IPS DF 6.9 (cell line): Measurements from ENCODE around the gene NKX2-1.
"Not testable (repeated sequence)": the region's sequence is repeated elsewhere in the genome, so short reads cannot be mapped to it uniquely, and the experiment has no call there.

Experiments used
- DNase-seq: peaks from one replicate; pipeline ENCODE4 v3.0.0-alpha.2; 2013; ENCODE audit warnings: low read depth, low spot score
- H3K27ac ChIP-seq: one replicate; pipeline ENCODE4 v1.5.1; 2013; ENCODE audit warnings: low read length, control low read depth
- H3K27me3 ChIP-seq: 2 replicates; pipeline ENCODE4 v1.6.1; 2013; ENCODE audit warnings: mild to moderate bottlenecking, low read length; ENCODE audit not compliant: control insufficient read depth, insufficient read depth
- H3K36me3 ChIP-seq: 2 replicates; pipeline ENCODE4 v1.6.1; 2013; ENCODE audit warnings: low read length; ENCODE audit not compliant: control insufficient read depth, insufficient read depth
- H3K4me1 ChIP-seq: 2 replicates; pipeline ENCODE4 v1.6.1; 2013; ENCODE audit warnings: low read length; ENCODE audit not compliant: control insufficient read depth, insufficient read depth
- H3K4me3 ChIP-seq: 2 replicates; pipeline ENCODE4 v1.5.1; 2013; ENCODE audit warnings: mild to moderate bottlenecking, low read length
- H3K9me3 ChIP-seq: 2 replicates; pipeline ENCODE4 v1.6.1; 2013; ENCODE audit warnings: low read length, inconsistent platforms; ENCODE audit not compliant: control insufficient read depth, insufficient read depth
- WGBS: extraction: QIAGEN DNeasy Blood & Tissue Kit; methylation state at CpG from one replicate; pipeline ENCODE4 v1.1.7; 2013; ENCODE audit warnings: mixed read lengths, missing lambda C conversion rate; ENCODE audit not compliant: insufficient read length, insufficient coverage; 5-methylcytosine and 5-hydroxymethylcytosine counted together

Gene NKX2-1

DNA sequence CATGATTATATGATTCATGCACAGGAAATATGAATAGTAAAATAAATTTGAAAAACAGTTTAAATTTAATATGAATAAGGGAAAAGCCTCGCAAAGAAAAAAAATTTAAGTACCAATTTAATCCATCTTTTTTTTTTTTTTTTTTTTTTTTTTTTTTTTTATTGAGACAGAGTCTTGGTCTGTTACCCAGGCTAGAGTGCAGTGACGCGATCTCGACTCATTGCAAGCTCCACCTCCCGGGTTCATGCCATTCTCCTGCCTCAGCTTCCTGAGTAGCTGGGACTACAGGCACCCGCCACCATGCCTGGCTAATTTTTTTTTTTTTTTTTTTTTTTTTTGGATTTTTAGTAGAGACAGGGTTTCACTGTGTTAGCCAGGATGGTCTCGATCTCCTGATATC is 44.0 kb downstream of the NKX2-1 start:
- H3K27me3 ChIP-seq, H3K27ac ChIP-seq, H3K36me3 ChIP-seq, DNase-seq, H3K4me3 ChIP-seq, H3K4me1 ChIP-seq, H3K9me3 ChIP-seq: not testable (repeated sequence)
- no CpG with 5 or more reads among the region's 7 CpGs for WGBS

DNA sequence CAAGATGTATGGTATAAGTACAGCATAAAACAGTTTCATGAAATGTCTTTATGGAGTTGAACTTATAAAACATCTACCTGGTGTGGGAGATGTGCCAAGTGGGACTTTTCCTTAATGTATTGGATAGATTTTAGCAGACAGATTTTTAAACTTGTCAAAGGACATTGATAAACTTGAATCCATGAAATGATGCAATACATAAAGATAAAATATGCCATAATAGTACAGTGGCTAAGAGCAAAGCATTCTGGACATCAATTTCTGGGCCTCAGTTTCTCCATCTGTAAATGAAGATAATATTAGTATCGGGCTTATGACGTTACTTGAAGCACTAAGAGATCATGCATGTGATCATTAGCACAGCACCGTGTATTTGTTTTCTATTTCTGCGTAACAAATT is 45.4 kb downstream of the NKX2-1 start:
- no CpG with 5 or more reads among the region's 4 CpGs for WGBS
- no peaks in the 10 kb centered on the region for H3K4me1 ChIP-seq
- H3K9me3 ChIP-seq = no peaks in the 10 kb centered on the region
- no peaks in the 10 kb centered on the region for H3K27me3 ChIP-seq
- no peak for DNase-seq
- no peaks in the 10 kb centered on the region for H3K36me3 ChIP-seq
- no peak overlapping the region for H3K27ac ChIP-seq
- no peak overlapping the region for H3K4me3 ChIP-seq

DNA sequence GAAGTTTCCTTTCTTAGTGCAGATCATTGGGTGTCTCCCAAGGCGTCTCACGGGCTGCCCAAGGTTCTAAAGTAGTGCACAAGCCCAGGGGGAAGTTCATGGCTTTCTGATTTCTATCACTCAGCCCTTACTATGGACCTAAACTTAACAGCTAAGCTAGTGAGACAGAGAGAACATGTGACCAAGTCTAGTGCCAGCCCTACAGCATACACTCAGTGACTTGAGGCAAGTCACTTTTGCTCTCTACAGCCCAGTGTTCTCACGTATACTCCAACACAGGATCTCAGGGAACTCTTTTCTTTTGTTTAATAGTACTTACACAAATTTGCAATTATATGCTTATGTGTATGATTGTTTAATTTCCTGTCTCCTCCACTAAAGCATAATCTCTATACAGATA is 48.6 kb downstream of the NKX2-1 start:
- no peaks in the 10 kb centered on the region for H3K36me3 ChIP-seq
- no peaks in the 10 kb centered on the region for H3K9me3 ChIP-seq
- H3K4me1 ChIP-seq = no peaks in the 10 kb centered on the region
- no peak for DNase-seq
- no peaks in the 10 kb centered on the region for H3K27me3 ChIP-seq
- no CpG with 5 or more reads among the region's 3 CpGs for WGBS
- H3K27ac ChIP-seq = no peak overlapping the region
- no peak overlapping the region for H3K4me3 ChIP-seq

DNA sequence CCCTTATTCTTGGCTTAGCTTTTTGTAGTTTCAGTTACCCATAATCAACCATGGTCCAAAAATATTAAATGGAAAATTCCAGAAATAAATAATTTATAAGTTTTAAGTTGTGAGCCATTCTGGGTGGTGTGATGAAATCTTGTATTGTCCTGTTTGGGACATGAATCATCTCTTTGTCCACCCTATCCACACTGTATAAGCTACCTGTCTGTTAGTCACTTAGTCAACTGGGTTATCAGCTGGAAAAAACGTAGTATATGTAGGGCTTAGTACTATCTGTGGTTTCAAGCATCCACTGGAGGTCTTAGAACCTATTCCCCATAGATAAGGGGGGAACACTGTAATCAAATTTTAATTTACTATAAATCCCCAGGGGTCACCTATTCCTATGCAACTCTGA is 52.7 kb downstream of the NKX2-1 start:
- Histone ChIP-seq H3K4me1 (no peaks in the 10 kb centered on the region), H3K4me3 (no peak overlapping the region), H3K27ac (no peak overlapping the region), H3K27me3 (no peaks in the 10 kb centered on the region), H3K9me3 (no peaks in the 10 kb centered on the region), H3K36me3 (no peaks in the 10 kb centered on the region)
- no peak for DNase-seq
- WGBS = no CpG with 5 or more reads among the region's 1 CpG
